ENCODE results near the gene SPNS2. TPM values are rescaled to one million over a fixed set of nuclear protein-coding genes. Genes with fewer than 3 reads are reported as not detected.
A peak's percentile ranks its signal among the peaks of the same experiment; 100 is the strongest.

SPNS2 gene
- total RNA-seq, 3 donors from 2014 or later, result 9.2 to 24.5 (median 11.0) TPM

DNA sequence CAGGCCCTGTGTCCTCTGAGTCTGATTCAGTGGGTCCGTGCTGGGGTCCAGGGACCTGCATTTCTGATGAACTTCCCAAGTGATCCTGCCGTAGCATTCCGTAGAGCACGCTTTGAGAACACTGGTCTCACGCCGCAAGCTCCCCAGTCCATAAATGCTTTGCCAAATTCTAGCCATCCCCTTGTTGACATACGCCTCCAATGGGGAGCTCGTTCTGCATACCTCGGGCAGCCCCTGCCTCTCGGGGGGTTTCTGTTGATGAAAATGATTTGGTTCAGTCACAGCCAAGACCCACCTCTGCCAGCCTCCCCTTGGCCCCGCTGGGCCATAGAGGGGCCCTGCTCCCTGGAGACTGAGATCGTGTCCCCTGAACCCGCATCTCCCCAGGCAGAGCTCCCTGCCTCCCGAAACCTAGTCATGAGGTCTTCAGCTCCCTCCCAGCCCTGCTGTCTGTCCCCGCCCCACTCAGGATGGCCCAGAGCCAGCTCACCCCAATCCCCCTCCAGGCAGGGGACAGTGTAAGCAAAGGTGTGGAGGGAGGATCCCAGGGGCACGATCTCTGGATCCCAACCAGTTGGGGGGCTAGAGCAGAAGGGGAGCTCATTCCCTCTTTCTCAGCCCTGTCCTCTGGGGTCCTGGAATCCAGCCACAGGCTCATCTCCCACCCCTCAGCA, 16.2 kb upstream of the SPNS2 start:
- Histone ChIP-seq H3K4me3 (no peak overlapping the region), H3K4me1 (ENCODE audit: low read depth) (peaks cover 38% of the 10 kb centered on the region), H3K36me3 (ENCODE audit: low read depth) (no peaks in the 10 kb centered on the region), H3K9me3 (no peaks in the 10 kb centered on the region)
- intact Hi-C loops (cut with DNase I, micrococcal nuclease), result no loop called here
- ATAC-seq, result no peak
- TF ChIP-seq, protein P1, sequence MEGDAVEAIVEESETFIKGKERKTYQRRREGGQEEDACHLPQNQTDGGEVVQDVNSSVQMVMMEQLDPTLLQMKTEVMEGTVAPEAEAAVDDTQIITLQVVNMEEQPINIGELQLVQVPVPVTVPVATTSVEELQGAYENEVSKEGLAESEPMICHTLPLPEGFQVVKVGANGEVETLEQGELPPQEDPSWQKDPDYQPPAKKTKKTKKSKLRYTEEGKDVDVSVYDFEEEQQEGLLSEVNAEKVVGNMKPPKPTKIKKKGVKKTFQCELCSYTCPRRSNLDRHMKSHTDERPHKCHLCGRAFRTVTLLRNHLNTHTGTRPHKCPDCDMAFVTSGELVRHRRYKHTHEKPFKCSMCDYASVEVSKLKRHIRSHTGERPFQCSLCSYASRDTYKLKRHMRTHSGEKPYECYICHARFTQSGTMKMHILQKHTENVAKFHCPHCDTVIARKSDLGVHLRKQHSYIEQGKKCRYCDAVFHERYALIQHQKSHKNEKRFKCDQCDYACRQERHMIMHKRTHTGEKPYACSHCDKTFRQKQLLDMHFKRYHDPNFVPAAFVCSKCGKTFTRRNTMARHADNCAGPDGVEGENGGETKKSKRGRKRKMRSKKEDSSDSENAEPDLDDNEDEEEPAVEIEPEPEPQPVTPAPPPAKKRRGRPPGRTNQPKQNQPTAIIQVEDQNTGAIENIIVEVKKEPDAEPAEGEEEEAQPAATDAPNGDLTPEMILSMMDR (IDR thresholded peaks at IDR 0.05), result no peak
- DNase-seq, result peak in 2 of 3 donors; percentile 42 to 60

DNA sequence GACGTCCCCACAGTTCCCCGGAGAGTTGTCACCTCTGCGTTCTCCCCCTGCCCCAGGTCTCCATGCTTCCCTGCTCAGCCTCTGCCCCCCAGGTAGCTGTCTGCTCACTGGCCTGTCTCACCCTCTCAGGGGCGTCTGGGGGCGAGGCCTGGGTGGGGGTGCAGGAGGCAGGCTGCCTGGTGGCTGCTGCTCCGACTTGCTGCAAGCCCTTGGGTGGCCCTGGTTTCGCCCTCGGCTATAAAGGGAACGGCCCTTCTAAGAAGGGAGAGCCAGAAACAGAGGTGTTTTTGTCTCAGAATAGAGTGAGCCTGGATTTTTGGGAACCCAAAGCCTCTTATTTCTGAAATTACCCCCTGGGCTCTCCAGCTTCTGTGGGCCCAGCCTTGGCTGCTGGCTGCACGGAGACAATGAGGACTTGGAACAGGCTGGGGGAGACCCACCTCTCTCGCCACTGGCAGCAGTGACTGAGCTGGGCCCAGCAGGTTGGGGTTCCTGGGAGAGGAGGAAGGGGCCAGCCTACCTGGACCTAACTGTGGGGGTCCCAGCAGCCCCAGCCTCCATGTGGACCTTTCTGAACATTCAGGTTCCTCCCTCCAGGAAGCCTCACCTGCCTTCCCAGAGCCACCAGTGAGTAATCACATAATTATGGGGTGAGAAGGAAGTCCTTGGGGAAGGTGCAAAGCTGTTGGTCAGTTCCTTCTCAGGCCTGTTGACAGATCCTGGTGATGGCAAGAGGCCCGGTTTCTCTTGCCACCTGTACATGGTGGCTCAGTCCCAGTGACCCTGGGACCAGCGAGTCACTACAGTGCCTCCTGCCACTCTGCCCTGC, 15.5 kb upstream of the SPNS2 start:
- TF ChIP-seq, protein P1 (IDR thresholded peaks at IDR 0.05), result no peak
- Histone ChIP-seq H3K4me1 (ENCODE audit: low read depth) (peaks cover 35% of the 10 kb centered on the region), H3K36me3 (ENCODE audit: low read depth) (no peaks in the 10 kb centered on the region), H3K4me3 (no peak overlapping the region), H3K9me3 (no peaks in the 10 kb centered on the region)
- DNase-seq, result peak; percentile 65 to 75 (median 72)
- ATAC-seq, result peak; percentile 75
- intact Hi-C loops (cut with DNase I, micrococcal nuclease), result no loop called here

DNA sequence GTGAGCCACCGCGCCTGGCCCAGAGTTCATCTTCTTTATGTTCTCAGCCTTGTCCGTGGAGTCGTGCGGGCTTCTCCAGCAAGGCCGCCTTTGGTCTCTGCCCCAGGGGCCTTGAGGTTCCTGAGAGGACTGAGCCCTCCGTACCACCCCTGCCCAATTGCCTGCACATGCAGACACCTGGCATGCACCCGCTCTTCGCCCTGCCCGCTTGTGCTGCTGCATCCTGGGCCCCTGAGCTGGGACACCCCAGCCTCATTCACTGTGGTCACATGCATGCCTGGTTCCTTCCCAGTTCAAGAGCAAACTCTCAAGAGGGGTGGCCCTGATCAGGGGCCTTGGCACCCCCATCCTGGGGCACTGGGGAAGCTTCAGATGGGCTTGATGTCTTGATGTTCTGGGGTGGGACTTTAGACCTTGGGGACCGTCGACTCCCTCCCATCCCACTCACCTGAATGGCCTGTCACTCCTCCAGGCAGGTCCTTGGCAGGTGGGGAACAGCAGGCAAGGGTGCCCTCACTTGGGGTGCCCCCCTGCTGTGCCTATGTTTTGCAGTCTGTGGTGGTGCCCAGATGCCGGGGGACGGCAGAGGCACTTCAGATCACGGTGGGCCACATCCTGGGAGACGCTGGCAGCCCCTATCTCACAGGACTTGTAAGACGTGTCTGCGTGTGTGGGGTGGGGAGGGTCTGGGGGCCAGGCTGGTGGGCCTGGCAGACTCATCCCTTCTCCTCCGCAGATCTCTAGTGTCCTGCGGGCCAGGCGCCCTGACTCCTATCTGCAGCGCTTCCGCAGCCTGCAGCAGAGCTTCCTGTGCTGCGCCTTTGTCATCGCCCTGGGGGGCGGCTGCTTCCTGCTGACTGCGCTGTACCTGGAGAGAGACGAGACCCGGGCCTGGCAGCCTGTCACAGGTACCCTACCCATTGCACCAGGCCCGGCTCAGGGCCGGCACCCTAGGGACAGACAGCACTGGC, 12.7 kb upstream of the SPNS2 start:
- intact Hi-C loops (cut with DNase I, micrococcal nuclease), result no loop called here
- Histone ChIP-seq H3K9me3 (no peaks in the 10 kb centered on the region), H3K4me3 (no peak overlapping the region), H3K4me1 (ENCODE audit: low read depth) (peaks cover 16% of the 10 kb centered on the region), H3K36me3 (ENCODE audit: low read depth) (no peaks in the 10 kb centered on the region)
- DNase-seq, result peak; percentile 25 to 77 (median 33)
- TF ChIP-seq, protein P1 (IDR thresholded peaks at IDR 0.05), result no peak
- ATAC-seq, result peak; percentile 8

DNA sequence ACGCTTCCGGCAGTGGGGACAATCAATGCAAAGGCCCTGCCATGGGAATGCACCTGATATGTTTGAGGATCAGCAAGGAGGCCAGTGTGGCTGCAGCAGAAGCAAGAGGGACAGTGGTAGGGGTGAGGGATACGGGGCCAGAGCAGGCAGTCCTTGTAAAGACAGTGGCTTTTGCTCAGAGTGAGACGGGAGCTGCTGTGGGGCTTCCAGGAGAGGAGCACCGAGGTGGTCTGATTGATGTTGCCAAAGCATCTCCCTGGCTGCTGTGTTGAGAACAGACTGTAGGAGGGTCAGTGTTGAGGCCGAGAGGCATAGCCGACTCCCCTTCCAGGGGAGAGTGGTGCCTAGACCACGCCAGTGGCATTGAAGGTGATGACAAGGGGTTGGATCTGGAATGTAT, 11.4 kb upstream of the SPNS2 start:
- Histone ChIP-seq H3K36me3 (ENCODE audit: low read depth) (no peaks in the 10 kb centered on the region), H3K9me3 (no peaks in the 10 kb centered on the region), H3K4me3 (no peak overlapping the region), H3K4me1 (ENCODE audit: low read depth) (peaks cover 8% of the 10 kb centered on the region)
- ATAC-seq (no peak), DNase-seq (no peak)
- intact Hi-C loops (cut with DNase I, micrococcal nuclease), result no loop called here
- TF ChIP-seq, protein P1 (IDR thresholded peaks at IDR 0.05), result no peak
